Adrenal gland (tissue), 12 donors: ENCODE results near the gene CRISPLD2. TPM values are rescaled to one million over a fixed set of nuclear protein-coding genes. Genes with fewer than 3 reads are reported as not detected.

Experiments used
- DNase-seq, 7 donors: peaks; one replicate each; pipeline ENCODE4 v3.0.0-alpha.2; 2019 to 2020
- H3K27ac ChIP-seq, 5 donors: fragments of 200-600 bp; sonication (generic) in 4 of 5; 1 replicate in 3 of 5; 2 replicates in 2 of 5; pipeline versions ENCODE4 v1.5.1 to v1.8.0; 2016 to 2020; ENCODE audit warnings: mild to moderate bottlenecking in 1 of 5
- H3K27me3 ChIP-seq: fragments of 200-600 bp; 2 replicates; pipeline ENCODE4 v1.8.0; 2021
- H3K36me3 ChIP-seq, 2 donors: fragments of 200-600 bp; replicated peaks in 1 of 2; 1 replicate in 1 of 2; 2 replicates in 1 of 2; pipeline versions ENCODE4 v1.5.1 to v1.8.0; 2018 to 2022
- H3K4me1 ChIP-seq, 2 donors: fragments of 200-600 bp; replicated peaks in 1 of 2; 1 replicate in 1 of 2; 2 replicates in 1 of 2; pipeline versions ENCODE4 v1.5.1 to v1.8.0; 2018 to 2021
- H3K4me3 ChIP-seq, 4 donors: fragments of 200-600 bp; sonication (generic) in 3 of 4; one replicate each; pipeline ENCODE4 v1.5.1; 2016 to 2018
- H3K9me3 ChIP-seq, 3 donors: fragments of 200-600 bp; sonication (generic) in 1 of 3; replicated peaks in 1 of 3; 1 replicate in 2 of 3; 2 replicates in 1 of 3; pipeline versions ENCODE4 v1.5.1 to v1.8.0; 2016 to 2021
- POLR2A ChIP-seq, 2 donors: fragments of 450-650 bp; IDR thresholded peaks; one replicate each; pipeline ENCODE4 v1.6.1; 2017; ENCODE audit warnings: antibody characterized with exemption in 2 of 2, mild to moderate bottlenecking in 2 of 2, moderate library complexity in 1 of 2
- WGBS, 4 donors: extraction: QIAGEN DNeasy Blood & Tissue Kit in 2 of 4; methylation state at CpG; one replicate each; pipeline versions ENCODE4 v1.1.5 to v1.1.7; 2013 to 2017; 5-methylcytosine and 5-hydroxymethylcytosine counted together
- intact Hi-C, 2 donors: fragments of 100-400 bp; cut with DNase I; formaldehyde crosslinking; loops; one replicate each; pipeline versions ENCODE4 v1.14.1 to v1.15.0; 2022 to 2023
- polyA plus RNA-seq, 3 donors: library from polyadenylated mRNA; stranded (reverse); fragments of 200-250 nt in 2 of 3; fragments of 350-450 nt in 1 of 3; fragmentation: Illumina TruSeq in 1 of 3; extraction: RNeasy Lipid Tissue Mini Kit (QIAGEN cat#74804) in 1 of 3; gene quantifications; one replicate each; pipeline ENCODE4 v1.2.3, GENCODE V29; 2013 to 2014
- total RNA-seq, 9 donors: library from RNA; depleted of rRNA in 4 of 9; stranded (reverse); fragments of >200 nt in 4 of 9; fragments of 120-200 nt in 1 of 9; fragmentation: NEBNext Ultra II Directional in 1 of 9; extraction: Animal tissue kit (Norgen Biotek cat#: 25700) in 1 of 9; gene quantifications; one replicate each; pipeline versions ENCODE4 v1.1.0 to v1.2.4, GENCODE V29; 2013 to 2023
- TF ChIP-seq, protein P1 (sequence below), 6 experiments: fragments of 450-650 bp in 4 of 6; fragments of 200-600 bp in 2 of 6; sonication (generic) in 1 of 6; IDR thresholded peaks; 1 replicate in 5 of 6; 2 replicates in 1 of 6; pipeline versions ENCODE4 v1.5.1 to v1.8.0; 2016 to 2021; ENCODE audit warnings: antibody characterized with exemption in 6 of 6, mild to moderate bottlenecking in 2 of 6, moderate library complexity in 1 of 6
- donor health status: healthy with polysubstance abuse.
- donor health status: Bipolar disorder and iron deficiency.
- donor health status: DM: yes; HTN: yes; CAD: no.
- donor health status: DM: no; HTN: no; CAD: no.
- donor health status: DM: no; HTN: no; CAD: no.
- donor health status: DM: yes; HTN: yes; CAD: no.

Gene CRISPLD2
- total and polyA plus RNA-seq, 12 donors = 2.1 to 362 (median 57.5) TPM

DNA sequence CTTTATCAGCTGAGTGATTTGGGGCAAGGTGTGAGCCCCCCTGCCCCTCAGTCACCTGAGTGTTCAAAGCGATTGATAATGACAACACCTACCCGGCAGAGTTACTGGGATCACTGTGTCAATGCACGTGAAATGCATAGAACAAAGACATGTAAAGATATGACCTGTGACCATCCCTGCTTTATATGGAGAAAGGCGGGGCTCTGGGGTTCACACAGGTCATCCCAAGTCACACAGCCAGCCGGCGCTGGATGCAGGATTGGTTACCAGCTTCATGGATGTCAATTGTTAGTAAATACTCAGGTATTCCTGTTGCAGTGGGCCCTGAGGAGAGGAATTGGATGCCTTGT is 64.4 kb downstream of the CRISPLD2 start:
- H3K4me1 ChIP-seq = no peaks in the 10 kb centered on the region
- no peaks in the 10 kb centered on the region for H3K9me3 ChIP-seq
- no peak overlapping the region for H3K4me3 ChIP-seq
- WGBS, 4 donors = 70 to 88% (median 74%) methylated on average over 6 of the region's 6 CpGs
- TF ChIP-seq, protein P1, sequence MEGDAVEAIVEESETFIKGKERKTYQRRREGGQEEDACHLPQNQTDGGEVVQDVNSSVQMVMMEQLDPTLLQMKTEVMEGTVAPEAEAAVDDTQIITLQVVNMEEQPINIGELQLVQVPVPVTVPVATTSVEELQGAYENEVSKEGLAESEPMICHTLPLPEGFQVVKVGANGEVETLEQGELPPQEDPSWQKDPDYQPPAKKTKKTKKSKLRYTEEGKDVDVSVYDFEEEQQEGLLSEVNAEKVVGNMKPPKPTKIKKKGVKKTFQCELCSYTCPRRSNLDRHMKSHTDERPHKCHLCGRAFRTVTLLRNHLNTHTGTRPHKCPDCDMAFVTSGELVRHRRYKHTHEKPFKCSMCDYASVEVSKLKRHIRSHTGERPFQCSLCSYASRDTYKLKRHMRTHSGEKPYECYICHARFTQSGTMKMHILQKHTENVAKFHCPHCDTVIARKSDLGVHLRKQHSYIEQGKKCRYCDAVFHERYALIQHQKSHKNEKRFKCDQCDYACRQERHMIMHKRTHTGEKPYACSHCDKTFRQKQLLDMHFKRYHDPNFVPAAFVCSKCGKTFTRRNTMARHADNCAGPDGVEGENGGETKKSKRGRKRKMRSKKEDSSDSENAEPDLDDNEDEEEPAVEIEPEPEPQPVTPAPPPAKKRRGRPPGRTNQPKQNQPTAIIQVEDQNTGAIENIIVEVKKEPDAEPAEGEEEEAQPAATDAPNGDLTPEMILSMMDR (IDR thresholded peaks at IDR 0.05) = no peak
- H3K27me3 ChIP-seq = no peaks in the 10 kb centered on the region
- peak overlapping the region in 1 of 5 donors; percentile 34 for H3K27ac ChIP-seq
- no peak for DNase-seq
- H3K36me3 ChIP-seq = peaks cover 0 to 4% of the 10 kb centered on the region in 2 donors
- intact Hi-C loops = no loop called here

DNA sequence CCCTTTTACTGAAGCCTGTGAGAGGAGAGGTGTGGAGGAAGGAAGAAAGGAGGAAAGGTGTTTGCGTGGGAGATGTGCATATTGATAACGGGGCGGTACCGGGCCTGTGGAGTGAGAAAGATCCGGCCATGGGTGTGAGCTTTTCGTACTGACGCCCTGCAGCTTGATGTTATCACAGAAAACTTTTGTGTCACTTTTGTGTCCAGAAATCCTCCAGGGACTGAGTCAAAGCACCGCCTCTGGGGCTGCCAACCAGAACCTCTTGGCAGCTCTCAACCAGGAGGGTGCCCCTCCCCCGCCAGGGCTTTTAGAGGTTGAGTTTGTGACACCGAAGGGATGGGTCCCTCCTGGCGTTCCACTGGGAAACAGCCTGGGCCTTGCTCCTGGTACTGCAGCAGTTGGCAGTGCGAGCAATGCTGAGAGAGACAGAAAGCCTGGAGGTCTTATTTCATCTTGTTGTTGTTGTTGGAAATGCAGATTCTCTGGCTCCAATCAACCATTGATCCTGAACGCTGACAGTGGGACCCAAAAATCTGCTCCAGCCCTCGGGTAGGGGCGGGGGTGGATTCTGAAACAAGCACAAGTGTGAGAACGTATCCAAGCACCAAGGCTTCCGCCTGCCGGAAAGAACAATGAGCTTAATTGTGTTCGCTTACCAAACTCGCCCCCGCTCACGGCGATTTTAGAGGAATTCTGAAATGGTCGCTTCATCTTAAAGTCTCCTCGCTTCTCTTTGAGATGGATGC is 65.0 kb downstream of the CRISPLD2 start:
- Histone ChIP-seq H3K27ac (peak overlapping the region in 1 of 5 donors; percentile 34), H3K9me3 (no peaks in the 10 kb centered on the region), H3K4me3 (no peak overlapping the region), H3K4me1 (no peaks in the 10 kb centered on the region), H3K27me3 (no peaks in the 10 kb centered on the region), H3K36me3 (peaks cover 0 to 4% of the 10 kb centered on the region in 2 donors)
- peak in 2 of 7 donors; percentile 23 to 34 for DNase-seq
- intact Hi-C loops = no loop called here
- TF ChIP-seq, protein P1 (IDR thresholded peaks at IDR 0.05) = no peak
- no peak for TF ChIP-seq POLR2A (IDR thresholded peaks at IDR 0.05)
- WGBS, 4 donors = 66 to 72% (median 69%) methylated on average over 23 to 25 of the region's 25 CpGs

DNA sequence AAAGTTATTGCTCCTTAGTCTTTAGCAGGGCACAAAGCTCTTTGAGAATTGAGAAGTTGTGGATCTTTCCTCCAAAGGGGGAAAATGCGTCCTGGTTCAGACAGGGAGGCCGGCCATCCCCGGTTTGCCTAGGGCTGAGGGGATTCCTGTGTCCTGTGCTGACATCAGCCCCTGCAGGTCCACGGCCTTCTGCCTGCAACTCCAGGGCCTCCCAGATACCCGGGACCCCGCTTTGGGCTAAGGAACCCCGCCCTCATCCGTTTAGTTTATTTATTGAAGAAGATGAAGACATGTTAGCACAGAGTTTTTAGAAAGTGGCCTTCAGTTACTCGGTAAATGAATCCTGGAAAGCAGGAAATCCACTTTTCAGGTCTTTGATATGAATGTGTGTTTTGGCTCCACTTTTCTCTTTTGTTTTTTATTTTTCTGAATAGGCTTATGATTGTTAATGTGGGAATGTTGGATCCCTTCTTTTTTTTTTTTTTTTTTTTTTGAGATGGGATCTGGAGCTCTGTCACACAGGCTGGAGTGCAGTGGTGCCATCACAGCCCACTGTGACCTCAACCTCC is 65.6 kb downstream of the CRISPLD2 start:
- Histone ChIP-seq H3K4me3 (no peak overlapping the region), H3K4me1 (no peaks in the 10 kb centered on the region), H3K27me3 (no peaks in the 10 kb centered on the region), H3K36me3 (peaks cover 0 to 4% of the 10 kb centered on the region in 2 donors), H3K27ac (no peak overlapping the region), H3K9me3 (no peaks in the 10 kb centered on the region)
- TF ChIP-seq POLR2A (IDR thresholded peaks at IDR 0.05) = no peak
- TF ChIP-seq, protein P1 (IDR thresholded peaks at IDR 0.05) = no peak
- no peak for DNase-seq
- WGBS, 4 donors = 55 to 62% (median 58%) methylated on average over 7 to 9 of the region's 9 CpGs
- intact Hi-C loops = no loop called here

DNA sequence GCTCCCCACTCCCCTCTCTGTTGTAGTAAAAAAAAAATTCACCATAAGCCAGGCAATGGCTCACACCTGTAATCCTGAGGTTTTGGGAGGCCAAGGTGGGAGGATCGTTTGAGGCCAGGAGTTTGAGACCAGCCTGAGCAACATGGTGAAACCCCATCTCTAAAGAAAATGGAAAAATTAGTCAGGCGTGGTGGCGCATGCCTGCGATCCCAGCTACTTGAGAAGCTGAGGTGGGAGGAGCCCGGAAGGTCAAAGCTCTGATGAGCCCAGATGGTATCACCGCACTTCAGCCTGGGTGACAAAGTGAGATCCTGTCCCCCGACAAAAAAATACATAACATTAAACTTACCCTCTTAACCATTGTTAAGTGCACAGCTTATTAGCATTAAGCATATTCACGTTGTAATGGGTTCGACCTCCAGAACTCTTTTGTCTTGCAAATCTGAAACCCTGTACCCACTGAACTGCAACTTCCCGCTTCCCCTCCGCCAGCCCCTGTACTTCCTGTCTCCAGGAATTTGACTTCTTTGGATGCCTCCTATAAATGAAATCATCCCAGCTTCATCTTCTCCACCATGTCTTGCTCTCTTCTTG is 66.8 kb downstream of the CRISPLD2 start:
- H3K4me1 ChIP-seq = no peaks in the 10 kb centered on the region
- H3K27ac ChIP-seq = no peak overlapping the region
- no peak for DNase-seq
- H3K4me3 ChIP-seq = no peak overlapping the region
- no peaks in the 10 kb centered on the region for H3K9me3 ChIP-seq
- peaks cover 0 to 4% of the 10 kb centered on the region in 2 donors for H3K36me3 ChIP-seq
- no peaks in the 10 kb centered on the region for H3K27me3 ChIP-seq
- intact Hi-C loops = no loop called here
- WGBS, 4 donors = 89 to 92% (median 90%) methylated on average over 11 of the region's 11 CpGs
- TF ChIP-seq, protein P1 (IDR thresholded peaks at IDR 0.05) = no peak
- TF ChIP-seq POLR2A (IDR thresholded peaks at IDR 0.05) = no peak
